Measurements from ENCODE around the gene ZNF804A.

- TF ChIP-seq CTCF (IDR thresholded peaks at IDR 0.05) (no peak), POLR2A (IDR thresholded peaks at IDR 0.05) (no peak), EP300 (IDR thresholded peaks at IDR 0.05) (no peak), POLR2AphosphoS5 (IDR thresholded peaks at IDR 0.05) (no peak)
Measured at GRCh38 chr2:184554736-184555135, 43.6 kb upstream of the ZNF804A start.
